Stimulated activated naive CD4-positive, alpha-beta T cell treated with Interleukin-2 at 50 U/mL for 16 hours (primary cell): ENCODE measurements around the gene MASP2.
"Not testable (repeated sequence)": the region's sequence is repeated elsewhere in the genome, so short reads cannot be mapped to it uniquely, and the experiment has no call there.

Experiments used
- DNase-seq: peaks from one replicate; lab custom pipeline; 2025; lab: John Stamatoyannopoulos, UW

MASP2 gene

DNA sequence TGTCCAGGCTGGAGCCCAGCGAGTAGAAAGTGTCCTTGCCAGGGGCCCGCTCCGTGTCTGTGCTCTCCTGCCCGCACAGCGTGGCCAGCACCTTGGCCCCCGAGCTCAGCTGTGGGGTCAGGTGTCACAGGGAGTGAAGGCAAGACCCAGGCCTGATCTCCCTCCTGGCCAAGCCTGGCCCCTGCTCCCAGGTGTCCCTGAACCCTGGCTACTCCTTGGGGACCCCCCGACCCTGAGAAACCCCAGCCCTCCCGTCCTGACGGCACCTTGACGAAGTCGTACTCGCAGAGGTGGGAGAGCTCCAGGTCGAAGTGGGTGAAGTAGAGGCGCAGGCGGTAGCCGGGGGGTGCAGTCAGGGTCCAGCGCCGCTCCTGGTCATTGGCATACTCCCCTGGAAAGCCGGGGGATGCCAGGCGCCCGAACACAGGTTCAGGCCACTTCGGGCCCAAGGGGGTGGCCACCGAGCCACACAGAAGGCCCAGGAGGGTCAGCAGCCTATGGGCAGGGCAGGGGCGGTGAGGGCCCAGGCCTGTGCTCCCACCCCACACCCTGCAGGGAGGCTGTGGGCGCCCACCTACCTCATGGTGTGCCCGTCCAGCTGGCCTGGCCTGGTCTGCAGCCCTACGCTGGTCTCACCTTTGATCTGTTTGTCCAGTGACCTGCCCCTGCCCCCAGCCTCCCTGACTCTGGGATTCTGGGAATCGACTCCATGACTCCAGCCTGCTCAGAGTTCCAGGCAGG, at the start of gene MASP2:
Gene MASP2 (minus strand): TSS at position 615 of the 741 bp plus-strand sequence. CDS start 32 bp downstream, at position 583.
- DNase-seq = no peak

DNA sequence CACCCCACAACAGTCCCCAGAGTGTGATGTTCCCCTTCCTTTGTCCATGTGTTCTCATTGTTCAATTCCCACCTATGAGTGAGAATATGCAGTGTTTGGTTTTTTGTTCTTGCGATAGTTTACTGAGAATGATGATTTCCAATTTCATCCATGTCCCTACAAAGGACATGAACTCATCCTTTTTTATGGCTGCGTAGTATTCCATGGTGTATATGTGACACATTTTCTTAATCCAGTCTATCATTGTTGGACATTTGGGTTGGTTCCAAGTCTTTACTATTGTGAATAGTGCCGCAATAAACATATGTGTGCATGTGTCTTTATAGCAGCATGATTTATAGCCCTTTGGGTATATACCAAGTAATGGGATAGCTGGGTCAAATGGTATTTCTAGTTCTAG, 36.7 kb upstream of the MASP2 start:
- not testable (repeated sequence) for DNase-seq

- no peak for DNase-seq
These were observed 33.9 kb upstream of the MASP2 start for GRCh38 chr1:11080931-11081330.

GRCh38 chr1:11078631-11079030, 31.6 kb upstream of the MASP2 start:
- no peak for DNase-seq

- DNase-seq = not testable (repeated sequence)
These were observed 26.4 kb upstream of the MASP2 start for GRCh38 chr1:11073398-11073797.

DNA sequence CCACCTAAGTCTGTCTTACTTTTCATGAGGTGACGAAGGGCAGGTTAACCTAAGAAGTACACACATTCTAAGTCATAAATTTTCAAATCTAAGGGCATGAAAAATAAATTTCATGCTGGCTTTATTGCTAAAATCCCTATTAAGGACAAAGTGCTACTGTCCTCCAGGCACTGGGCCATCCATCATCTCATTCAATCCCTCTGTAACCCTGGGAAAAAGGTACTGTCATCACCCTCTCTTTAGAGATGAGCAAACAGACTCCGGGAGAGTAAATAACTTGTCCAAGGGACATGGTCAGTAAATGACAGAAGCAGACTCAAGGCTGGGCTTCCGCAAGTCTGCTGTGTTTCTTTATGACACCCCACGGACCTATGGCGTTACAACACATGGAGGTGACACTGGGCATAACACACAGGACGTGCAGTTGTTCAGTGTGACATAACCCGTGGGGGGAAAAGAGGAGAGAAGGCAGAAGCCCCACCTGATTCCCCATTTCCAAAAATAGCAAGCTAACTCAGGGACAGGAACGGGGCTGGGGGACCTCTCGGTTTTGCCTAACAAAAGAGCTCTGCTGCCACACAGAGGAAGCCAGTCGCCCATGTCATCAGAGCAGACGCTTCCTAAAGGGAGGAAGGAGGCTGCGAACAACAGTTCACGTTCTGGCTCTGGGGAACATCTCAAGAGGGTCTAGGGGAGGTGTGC, 25.3 kb upstream of the MASP2 start:
- DNase-seq = no peak

- no peak for DNase-seq
These were observed 24.6 kb upstream of the MASP2 start for GRCh38 chr1:11071463-11072215.

- no peak for DNase-seq
These were observed 23.8 kb upstream of the MASP2 start for GRCh38 chr1:11070876-11071275.

DNA sequence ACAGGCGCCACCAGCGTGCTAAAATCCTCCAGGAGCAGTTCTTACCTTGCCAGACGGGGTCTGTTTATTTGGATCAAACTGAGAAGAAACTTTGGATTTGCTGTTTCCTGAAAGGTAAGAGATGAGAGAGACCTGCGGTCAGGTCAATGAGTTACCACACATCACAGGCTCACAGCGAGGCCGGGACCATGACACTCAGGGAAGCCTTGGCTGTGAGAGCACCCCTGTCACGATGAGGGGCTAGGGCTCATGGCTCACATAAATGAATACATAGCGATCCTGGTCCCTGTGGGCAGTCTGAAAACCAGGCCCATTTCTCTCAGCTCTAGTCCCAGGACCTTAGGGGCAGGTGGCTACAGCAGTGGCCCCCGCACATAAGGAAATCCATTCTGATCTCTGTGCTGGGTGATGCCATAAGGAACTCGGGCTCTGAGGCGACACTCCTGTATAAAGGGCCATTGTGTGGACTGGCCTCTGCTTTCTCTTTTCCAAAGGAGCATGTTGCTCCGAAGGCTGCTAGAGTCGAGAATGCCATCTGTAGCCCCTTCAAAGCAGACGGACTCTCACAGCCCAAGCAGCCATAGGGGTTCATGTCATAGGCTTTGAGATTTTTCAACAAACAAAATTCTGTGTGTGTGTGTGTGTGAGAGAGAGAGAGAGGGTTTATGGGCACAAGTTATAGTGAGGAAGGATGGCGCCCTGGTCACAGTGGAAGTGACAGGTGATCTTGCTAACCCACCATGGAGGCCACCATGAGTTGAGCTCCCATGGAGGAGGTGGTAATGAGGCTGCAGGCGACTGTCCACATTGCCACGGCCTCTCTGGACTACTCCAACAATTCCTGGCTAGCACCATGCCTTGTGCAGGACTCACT, 21.8 kb upstream of the MASP2 start:
- no peak for DNase-seq

- no peak for DNase-seq
These were observed 20.9 kb upstream of the MASP2 start for GRCh38 chr1:11067716-11068599.

DNA sequence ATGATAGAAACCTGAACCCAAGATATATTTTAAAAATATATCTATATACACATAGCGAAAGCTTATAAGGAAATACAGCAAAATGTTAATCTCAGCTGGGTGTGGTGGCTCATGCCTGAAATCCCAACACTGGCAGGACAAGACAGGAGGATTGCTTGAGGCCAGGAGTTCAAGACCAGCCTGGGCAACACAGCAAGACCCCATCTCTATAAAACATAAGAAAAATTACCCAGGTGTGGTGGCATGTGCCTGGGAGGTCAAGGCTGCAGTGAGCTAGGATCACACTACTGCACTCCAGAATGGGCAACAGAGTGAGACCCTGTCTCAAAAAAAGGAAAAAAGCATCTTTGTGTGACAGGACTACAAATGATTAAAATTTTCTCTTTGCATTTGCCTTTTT, 18.8 kb upstream of the MASP2 start:
- no peak for DNase-seq

GRCh38 chr1:11064942-11065341, 17.9 kb upstream of the MASP2 start:
- DNase-seq = no peak

GRCh38 chr1:11063937-11064537, 17.0 kb upstream of the MASP2 start:
- DNase-seq = not testable (repeated sequence)

GRCh38 chr1:11062965-11063401, 15.9 kb upstream of the MASP2 start:
- peak; percentile 34 for DNase-seq

- DNase-seq = no peak
These were observed 14.8 kb upstream of the MASP2 start for GRCh38 chr1:11061652-11062365.

DNA sequence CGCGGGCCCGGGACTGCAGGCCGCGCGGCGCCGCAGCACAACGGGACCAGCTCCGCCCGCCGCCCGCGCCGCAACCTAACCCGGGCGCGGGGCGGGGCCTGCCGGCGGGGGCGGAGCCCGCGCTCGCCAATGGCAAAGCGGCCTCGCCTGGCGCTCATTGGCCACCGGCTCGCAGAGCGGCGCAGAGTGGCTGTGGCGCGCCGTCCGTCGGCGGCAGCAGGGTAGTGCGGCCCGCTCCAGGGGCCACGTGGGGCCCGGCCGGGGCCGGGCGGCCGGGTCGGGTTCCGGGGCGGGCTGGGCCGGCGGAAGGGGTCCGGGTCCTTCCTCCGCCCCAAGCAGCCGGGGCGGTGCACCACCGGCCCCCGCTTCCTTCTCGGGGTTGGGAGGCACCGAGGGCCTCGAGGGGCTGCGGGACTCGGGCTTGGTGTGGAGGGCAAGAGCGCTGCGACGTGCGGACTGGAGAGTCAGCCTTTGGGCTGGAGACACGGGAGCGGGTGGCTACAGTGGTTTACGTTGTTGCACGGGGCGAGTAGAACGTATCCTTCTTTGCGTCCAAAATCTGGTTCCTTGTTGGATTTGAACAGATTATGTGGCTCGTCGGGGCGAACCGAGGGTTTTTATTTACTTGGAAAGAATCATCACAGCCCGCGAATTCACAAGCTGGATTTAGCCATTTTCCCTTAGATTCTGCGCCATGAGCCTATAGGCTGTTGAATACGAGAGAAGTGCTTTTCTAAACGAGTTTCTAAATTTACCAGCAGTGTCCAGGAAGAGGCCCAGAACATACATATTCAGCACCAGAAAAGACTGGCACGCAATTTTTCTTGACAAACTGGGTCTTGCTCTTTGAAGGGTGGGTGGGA, 13.2 kb upstream of the MASP2 start, which contains the start of gene SRM:
Gene SRM (minus strand): TSS at position 51 of the 863 bp plus-strand sequence. CDS start 75 bp downstream, outside the sequence.
- peak; percentile 88 for DNase-seq

DNA sequence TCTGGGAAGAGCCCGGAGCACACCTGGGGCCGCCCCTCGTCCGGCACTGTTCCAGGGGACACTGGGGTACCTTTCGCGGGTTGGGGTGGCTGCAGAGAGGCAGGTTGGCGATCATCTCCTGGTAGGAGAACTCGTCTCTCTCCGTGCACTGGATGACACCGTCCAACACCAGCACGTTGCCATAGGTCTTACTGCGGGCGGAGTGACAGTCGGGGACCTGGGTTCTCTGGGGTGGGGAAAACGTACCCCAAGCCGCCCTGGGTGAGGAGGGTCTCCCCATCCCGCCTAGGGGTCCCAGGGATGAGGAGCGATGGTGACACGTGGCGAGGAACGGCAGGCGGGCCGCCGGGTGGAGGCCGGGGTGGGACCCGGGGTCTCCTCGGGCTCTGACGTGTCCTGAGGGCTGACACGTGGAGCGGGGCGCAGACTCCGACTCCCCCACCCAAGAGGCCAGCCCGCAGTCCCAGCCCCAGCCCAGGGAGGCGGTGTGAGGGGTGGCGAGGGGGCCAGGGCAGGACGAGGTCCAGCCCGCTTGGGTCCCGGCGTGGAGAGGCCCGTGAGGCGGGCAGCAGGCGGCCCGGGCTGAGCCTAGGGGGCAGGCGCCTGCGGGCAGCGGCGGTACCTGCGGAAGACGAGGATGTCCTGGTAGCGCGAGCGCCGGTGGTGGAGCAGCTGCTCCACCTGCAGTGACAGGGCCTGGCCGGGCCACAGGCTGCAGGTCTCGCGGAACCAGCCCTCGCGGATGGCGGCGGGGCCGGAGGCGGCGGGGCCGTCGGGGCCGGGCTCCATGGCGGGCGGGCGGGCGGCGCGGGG, 12.3 kb upstream of the MASP2 start:
- peak; percentile 38 for DNase-seq
